Activated T-helper 1 cell treated with anti-CD3 and anti-CD28 coated beads, Interleukin-12 subunit alpha, Interleukin-12 subunit beta, Interleukin-2, Interleukin-4 antibody, amounts not matched to agents 30 ng/mL and 10 ng/mL and 1 ng/mL, durations not matched to agents 14 hours and 24 hours and 36 hours (primary cell): ENCODE measurements around the gene PPFIBP2. TPM values are rescaled to one million over a fixed set of nuclear protein-coding genes. Genes with fewer than 3 reads are reported as not detected.

ENCODE experiments used
- DNase-seq: peaks from one replicate; pipeline ENCODE4 v3.0.0; 2021; ENCODE audit warnings: low spot score
- H3K27ac Mint-ChIP-seq: one replicate; pipeline ENCODE4 v1.8.0; 2021; ENCODE audit warnings: mild to moderate bottlenecking, mixed read lengths
- H3K27me3 Mint-ChIP-seq: one replicate; pipeline ENCODE4 v1.8.0; 2022; ENCODE audit warnings: mild to moderate bottlenecking, moderate library complexity, mixed read lengths; ENCODE audit not compliant: insufficient read depth
- H3K36me3 Mint-ChIP-seq: one replicate; pipeline ENCODE4 v1.8.0; 2021; ENCODE audit warnings: low read depth, mixed read lengths
- H3K4me1 Mint-ChIP-seq: one replicate; pipeline ENCODE4 v1.8.0; 2021; ENCODE audit warnings: low read depth, mixed read lengths
- H3K4me3 Mint-ChIP-seq: one replicate; pipeline ENCODE4 v1.8.0; 2021; ENCODE audit warnings: mild to moderate bottlenecking, moderate library complexity, mixed read lengths
- H3K9me3 Mint-ChIP-seq: one replicate; pipeline ENCODE4 v1.8.0; 2021; ENCODE audit warnings: mixed read lengths
- intact Hi-C: fragments of 100-400 bp; cut with micrococcal nuclease; formaldehyde crosslinking; loops from one replicate; pipeline ENCODE4 v1.15.1; 2024
- total RNA-seq: library from RNA; stranded (reverse); gene quantifications from 2 replicates; pipeline ENCODE4 v1.2.3, GENCODE V29; 2022

PPFIBP2 gene
- total RNA-seq, 1 donor from 2014 or later: 0.62 TPM

- intact Hi-C loops: no loop called here
- Mint-ChIP-seq H3K36me3 (no peaks in the 10 kb centered on the region), H3K4me1 (peaks cover 16% of the 10 kb centered on the region), H3K27ac (no peak overlapping the region), H3K27me3 (peaks cover 18% of the 10 kb centered on the region), H3K4me3 (no peak overlapping the region), H3K9me3 (no peaks in the 10 kb centered on the region)
- DNase-seq: no peak
Observed at GRCh38 chr11:7573193-7573557, 59.4 kb downstream of the PPFIBP2 start.

GRCh38 chr11:7573558-7574296, 59.9 kb downstream of the PPFIBP2 start:
- intact Hi-C loops: no loop called here
- H3K27me3 Mint-ChIP-seq: peaks cover 18% of the 10 kb centered on the region

GRCh38 chr11:7574491-7575130, 60.8 kb downstream of the PPFIBP2 start:
- Mint-ChIP-seq H3K36me3 (no peaks in the 10 kb centered on the region), H3K27ac (no peak overlapping the region), H3K4me3 (no peak overlapping the region), H3K4me1 (peaks cover 22% of the 10 kb centered on the region), H3K27me3 (peaks cover 18% of the 10 kb centered on the region), H3K9me3 (no peaks in the 10 kb centered on the region)
- intact Hi-C loops: loop anchor here (5.0 kb wide), 1 partner anchor 118 kb away; no protein-coding TSS in a partner anchor
- no peak for DNase-seq

More at GRCh38 chr11:7573558-7574296, 59.9 kb downstream of the PPFIBP2 start:
- DNase-seq: no peak
- H3K36me3 Mint-ChIP-seq: no peaks in the 10 kb centered on the region
- peaks cover 22% of the 10 kb centered on the region for H3K4me1 Mint-ChIP-seq
- no peak overlapping the region for H3K27ac Mint-ChIP-seq
- H3K9me3 Mint-ChIP-seq: no peaks in the 10 kb centered on the region
- H3K4me3 Mint-ChIP-seq: no peak overlapping the region

GRCh38 chr11:7575841-7576725, 62.3 kb downstream of the PPFIBP2 start:
- no peak overlapping the region for H3K27ac Mint-ChIP-seq
- H3K36me3 Mint-ChIP-seq: no peaks in the 10 kb centered on the region
- H3K4me1 Mint-ChIP-seq: peaks cover 22% of the 10 kb centered on the region
- peaks cover 18% of the 10 kb centered on the region for H3K27me3 Mint-ChIP-seq
- H3K9me3 Mint-ChIP-seq: no peaks in the 10 kb centered on the region
- DNase-seq: no peak
- no peak overlapping the region for H3K4me3 Mint-ChIP-seq
- intact Hi-C loops: loop anchor here (5.0 kb wide), 1 partner anchor 116 kb away; no protein-coding TSS in a partner anchor

GRCh38 chr11:7576726-7577290, 63.0 kb downstream of the PPFIBP2 start:
- H3K9me3 Mint-ChIP-seq: no peaks in the 10 kb centered on the region
- no peaks in the 10 kb centered on the region for H3K36me3 Mint-ChIP-seq
- no peak overlapping the region for H3K27ac Mint-ChIP-seq
- peaks cover 22% of the 10 kb centered on the region for H3K4me1 Mint-ChIP-seq
- H3K27me3 Mint-ChIP-seq: peaks cover 18% of the 10 kb centered on the region
- DNase-seq: no peak
- intact Hi-C loops: loop anchor here (5.0 kb wide), 1 partner anchor 115 kb away; no protein-coding TSS in a partner anchor
- no peak overlapping the region for H3K4me3 Mint-ChIP-seq

GRCh38 chr11:7577291-7578190, 63.7 kb downstream of the PPFIBP2 start:
- H3K4me3 Mint-ChIP-seq: peak overlapping the region; percentile 22
- peak overlapping the region; percentile 31 for H3K27ac Mint-ChIP-seq
- no peaks in the 10 kb centered on the region for H3K9me3 Mint-ChIP-seq
- peaks cover 22% of the 10 kb centered on the region for H3K4me1 Mint-ChIP-seq
- peaks cover 23% of the 10 kb centered on the region for H3K27me3 Mint-ChIP-seq
- H3K36me3 Mint-ChIP-seq: no peaks in the 10 kb centered on the region
- intact Hi-C loops: loop anchor here (5.0 kb wide), 1 partner anchor 115 kb away; no protein-coding TSS in a partner anchor
- DNase-seq: no peak

- H3K9me3 Mint-ChIP-seq: no peaks in the 10 kb centered on the region
- intact Hi-C loops: loop anchor here (5.0 kb wide), 1 partner anchor 114 kb away; no protein-coding TSS in a partner anchor
- H3K36me3 Mint-ChIP-seq: no peaks in the 10 kb centered on the region
- no peak for DNase-seq
- H3K27ac Mint-ChIP-seq: peak overlapping the region; percentile 31
- peaks cover 22% of the 10 kb centered on the region for H3K27me3 Mint-ChIP-seq
- H3K4me3 Mint-ChIP-seq: peak overlapping the region; percentile 22
- H3K4me1 Mint-ChIP-seq: peaks cover 22% of the 10 kb centered on the region
Observed at GRCh38 chr11:7578276-7578955, 64.6 kb downstream of the PPFIBP2 start.

GRCh38 chr11:7579361-7579791, 65.6 kb downstream of the PPFIBP2 start:
- peaks cover 26% of the 10 kb centered on the region for H3K27me3 Mint-ChIP-seq
- intact Hi-C loops: loop anchor here (5.0 kb wide), 1 partner anchor 113 kb away; no protein-coding TSS in a partner anchor

GRCh38 chr11:7581021-7581590, 67.3 kb downstream of the PPFIBP2 start:
- no peak for DNase-seq
- no peak overlapping the region for H3K4me3 Mint-ChIP-seq
- intact Hi-C loops: no loop called here
- peaks cover 20% of the 10 kb centered on the region for H3K27me3 Mint-ChIP-seq
- peaks cover 22% of the 10 kb centered on the region for H3K4me1 Mint-ChIP-seq
- no peak overlapping the region for H3K27ac Mint-ChIP-seq
- no peaks in the 10 kb centered on the region for H3K36me3 Mint-ChIP-seq
- no peaks in the 10 kb centered on the region for H3K9me3 Mint-ChIP-seq

More at GRCh38 chr11:7579361-7579791, 65.6 kb downstream of the PPFIBP2 start:
- Mint-ChIP-seq H3K4me1 (peaks cover 22% of the 10 kb centered on the region), H3K27ac (no peak overlapping the region), H3K9me3 (no peaks in the 10 kb centered on the region), H3K36me3 (no peaks in the 10 kb centered on the region), H3K4me3 (no peak overlapping the region)
- no peak for DNase-seq

GRCh38 chr11:7582338-7582985, 68.7 kb downstream of the PPFIBP2 start:
- Mint-ChIP-seq H3K4me1 (peaks cover 13% of the 10 kb centered on the region), H3K27me3 (peaks cover 20% of the 10 kb centered on the region), H3K27ac (no peak overlapping the region), H3K9me3 (no peaks in the 10 kb centered on the region), H3K4me3 (no peak overlapping the region), H3K36me3 (no peaks in the 10 kb centered on the region)
- intact Hi-C loops: no loop called here
- DNase-seq: no peak
